HUES48 (cell line): ENCODE results near the gene TRIM33.

Source experiments
- H3K27ac ChIP-seq: one replicate; pipeline ENCODE4 v1.7.0; 2013; ENCODE audit warnings: low read depth, low read length, inconsistent platforms
- H3K27me3 ChIP-seq: 2 replicates; pipeline ENCODE4 v1.6.1; 2013; ENCODE audit warnings: mild to moderate bottlenecking, low read length; ENCODE audit not compliant: control insufficient read depth, insufficient read depth
- H3K36me3 ChIP-seq: 2 replicates; pipeline ENCODE4 v1.6.1; 2013; ENCODE audit warnings: low read length; ENCODE audit not compliant: control insufficient read depth, insufficient read depth
- H3K4me1 ChIP-seq: 2 replicates; pipeline ENCODE4 v1.6.1; 2013; ENCODE audit warnings: mild to moderate bottlenecking, low read length; ENCODE audit not compliant: control insufficient read depth, insufficient read depth
- H3K4me3 ChIP-seq: 2 replicates; pipeline ENCODE4 v1.5.1; 2013; ENCODE audit warnings: mild to moderate bottlenecking, low read depth, low read length
- H3K9ac ChIP-seq: 2 replicates; pipeline ENCODE4 v1.6.1; 2013; ENCODE audit warnings: mild to moderate bottlenecking, low read depth, low read length, moderate library complexity
- H3K9me3 ChIP-seq: 2 replicates; pipeline ENCODE4 v1.6.1; 2013; ENCODE audit warnings: low read length; ENCODE audit not compliant: control insufficient read depth, insufficient read depth

Gene TRIM33

GRCh38 chr1:114510274-114511031 lies 550 bp downstream of the TRIM33 start:
- Histone ChIP-seq H3K9me3 (no peaks in the 10 kb centered on the region), H3K27ac (peak overlapping the region; percentile 92), H3K4me3 (peak overlapping the region; percentile 87), H3K27me3 (no peaks in the 10 kb centered on the region), H3K36me3 (peaks cover 16% of the 10 kb centered on the region), H3K9ac (peak overlapping the region; percentile 93), H3K4me1 (peaks cover 33% of the 10 kb centered on the region)

GRCh38 chr1:114509596-114510273 lies 1.3 kb downstream of the TRIM33 start:
- peak overlapping the region; percentile 93 for H3K9ac ChIP-seq
- H3K9me3 ChIP-seq: no peaks in the 10 kb centered on the region
- peak overlapping the region; percentile 92 for H3K27ac ChIP-seq
- H3K4me3 ChIP-seq: peak overlapping the region; percentile 87
- no peaks in the 10 kb centered on the region for H3K27me3 ChIP-seq
- peaks cover 33% of the 10 kb centered on the region for H3K4me1 ChIP-seq
- H3K36me3 ChIP-seq: peaks cover 23% of the 10 kb centered on the region

- no peaks in the 10 kb centered on the region for H3K27me3 ChIP-seq
- H3K9ac ChIP-seq: no peak overlapping the region
- no peak overlapping the region for H3K27ac ChIP-seq
- peaks cover 33% of the 10 kb centered on the region for H3K4me1 ChIP-seq
- H3K4me3 ChIP-seq: peak overlapping the region; percentile 87
- no peaks in the 10 kb centered on the region for H3K9me3 ChIP-seq
- H3K36me3 ChIP-seq: peaks cover 25% of the 10 kb centered on the region
Measured at GRCh38 chr1:114508386-114508898, 2.6 kb downstream of the TRIM33 start.

GRCh38 chr1:114507513-114507912 lies 3.5 kb downstream of the TRIM33 start:
- H3K4me1 ChIP-seq: peaks cover 33% of the 10 kb centered on the region
- no peak overlapping the region for H3K4me3 ChIP-seq
- H3K27me3 ChIP-seq: no peaks in the 10 kb centered on the region
- H3K9me3 ChIP-seq: no peaks in the 10 kb centered on the region
- no peak overlapping the region for H3K9ac ChIP-seq
- no peak overlapping the region for H3K27ac ChIP-seq
- H3K36me3 ChIP-seq: peaks cover 25% of the 10 kb centered on the region

GRCh38 chr1:114505148-114505561 lies 5.8 kb downstream of the TRIM33 start:
- Histone ChIP-seq H3K4me1 (peaks cover 29% of the 10 kb centered on the region), H3K27ac (no peak overlapping the region)

GRCh38 chr1:114503916-114504422 lies 7.0 kb downstream of the TRIM33 start:
- no peak overlapping the region for H3K9ac ChIP-seq
- H3K27me3 ChIP-seq: no peaks in the 10 kb centered on the region
- H3K27ac ChIP-seq: no peak overlapping the region
- no peaks in the 10 kb centered on the region for H3K9me3 ChIP-seq
- H3K4me1 ChIP-seq: peaks cover 21% of the 10 kb centered on the region
- H3K36me3 ChIP-seq: peaks cover 25% of the 10 kb centered on the region
- no peak overlapping the region for H3K4me3 ChIP-seq

More at GRCh38 chr1:114505148-114505561, 5.8 kb downstream of the TRIM33 start:
- Histone ChIP-seq H3K27me3 (no peaks in the 10 kb centered on the region), H3K36me3 (peaks cover 25% of the 10 kb centered on the region), H3K4me3 (no peak overlapping the region), H3K9me3 (no peaks in the 10 kb centered on the region), H3K9ac (no peak overlapping the region)

- no peak overlapping the region for H3K27ac ChIP-seq
- H3K4me1 ChIP-seq: peaks cover 4% of the 10 kb centered on the region; the same call in 1 of the 2 replicates
- H3K9me3 ChIP-seq: no peaks in the 10 kb centered on the region
- no peaks in the 10 kb centered on the region for H3K27me3 ChIP-seq
- no peak overlapping the region for H3K9ac ChIP-seq
- H3K4me3 ChIP-seq: no peak overlapping the region
- H3K36me3 ChIP-seq: peaks cover 22% of the 10 kb centered on the region
Measured at GRCh38 chr1:114502080-114502479, 8.9 kb downstream of the TRIM33 start.

- Histone ChIP-seq H3K9ac (no peak overlapping the region), H3K4me1 (no peaks in the 10 kb centered on the region), H3K27ac (no peak overlapping the region), H3K9me3 (no peaks in the 10 kb centered on the region), H3K4me3 (no peak overlapping the region), H3K27me3 (no peaks in the 10 kb centered on the region), H3K36me3 (no peaks in the 10 kb centered on the region; the same call in 1 of the 2 replicates)
Measured at GRCh38 chr1:114499478-114499877, 11.5 kb downstream of the TRIM33 start.

GRCh38 chr1:114496089-114496488 lies 14.9 kb downstream of the TRIM33 start:
- Histone ChIP-seq H3K9me3 (no peaks in the 10 kb centered on the region), H3K4me1 (no peaks in the 10 kb centered on the region), H3K9ac (no peak overlapping the region), H3K4me3 (no peak overlapping the region), H3K36me3 (no peaks in the 10 kb centered on the region; the same call in 1 of the 2 replicates), H3K27ac (no peak overlapping the region), H3K27me3 (no peaks in the 10 kb centered on the region)

GRCh38 chr1:114495486-114495885 lies 15.5 kb downstream of the TRIM33 start:
- H3K27me3 ChIP-seq: no peaks in the 10 kb centered on the region
- H3K36me3 ChIP-seq: no peaks in the 10 kb centered on the region; the same call in 1 of the 2 replicates
- H3K9me3 ChIP-seq: no peaks in the 10 kb centered on the region
- H3K4me1 ChIP-seq: no peaks in the 10 kb centered on the region
- H3K4me3 ChIP-seq: no peak overlapping the region
- no peak overlapping the region for H3K27ac ChIP-seq
- no peak overlapping the region for H3K9ac ChIP-seq

GRCh38 chr1:114492978-114493377 lies 18.0 kb downstream of the TRIM33 start:
- Histone ChIP-seq H3K27me3 (no peaks in the 10 kb centered on the region), H3K9ac (no peak overlapping the region), H3K27ac (no peak overlapping the region), H3K36me3 (no peaks in the 10 kb centered on the region; the same call in 1 of the 2 replicates), H3K4me3 (no peak overlapping the region), H3K9me3 (no peaks in the 10 kb centered on the region), H3K4me1 (peaks cover 3% of the 10 kb centered on the region; the same call in 1 of the 2 replicates)
